ENCODE measurements around the gene KLHL25. TPM values are rescaled to one million over a fixed set of nuclear protein-coding genes. Genes with fewer than 3 reads are reported as not detected.
A peak's percentile ranks its signal among the peaks of the same experiment; 100 is the strongest.

KLHL25 gene
- total and polyA plus RNA-seq, 2 of the 13 experiments (the other 11 are each of a cell fraction or from before 2014, with no cell fraction given) = 3.7 to 8.2 TPM

GRCh38 chr15:85781099-85781498 lies 13.6 kb downstream of the KLHL25 start (continued):
- TF ChIP-seq, protein P1, sequence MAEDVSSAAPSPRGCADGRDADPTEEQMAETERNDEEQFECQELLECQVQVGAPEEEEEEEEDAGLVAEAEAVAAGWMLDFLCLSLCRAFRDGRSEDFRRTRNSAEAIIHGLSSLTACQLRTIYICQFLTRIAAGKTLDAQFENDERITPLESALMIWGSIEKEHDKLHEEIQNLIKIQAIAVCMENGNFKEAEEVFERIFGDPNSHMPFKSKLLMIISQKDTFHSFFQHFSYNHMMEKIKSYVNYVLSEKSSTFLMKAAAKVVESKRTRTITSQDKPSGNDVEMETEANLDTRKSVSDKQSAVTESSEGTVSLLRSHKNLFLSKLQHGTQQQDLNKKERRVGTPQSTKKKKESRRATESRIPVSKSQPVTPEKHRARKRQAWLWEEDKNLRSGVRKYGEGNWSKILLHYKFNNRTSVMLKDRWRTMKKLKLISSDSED (CRISPR knock-in tag; IDR thresholded peaks at IDR 0.05) = no peak
- TF ChIP-seq RFX5 (IDR thresholded peaks at IDR 0.05; ENCODE audit: low read depth, low read length) (no peak), NFIB (CRISPR knock-in tag; IDR thresholded peaks at IDR 0.05; ENCODE audit: borderline replicate concordance) (no peak), ZNF703 (CRISPR knock-in tag; IDR thresholded peaks at IDR 0.05; ENCODE audit: borderline replicate concordance) (no peak), ZNF709 (CRISPR knock-in tag; IDR thresholded peaks at IDR 0.05) (no peak), GATAD2A (CRISPR knock-in tag; IDR thresholded peaks at IDR 0.05) (peak; percentile 78), DNMT1 (CRISPR knock-in tag; IDR thresholded peaks at IDR 0.05) (no peak), ZNF441 (CRISPR knock-in tag; IDR thresholded peaks at IDR 0.05; ENCODE audit: borderline replicate concordance) (no peak), ZNF33B (CRISPR knock-in tag; IDR thresholded peaks at IDR 0.05) (no peak), NRL (CRISPR knock-in tag; IDR thresholded peaks at IDR 0.05; ENCODE audit: borderline replicate concordance) (no peak), ZNF350 (CRISPR knock-in tag; IDR thresholded peaks at IDR 0.05; ENCODE audit: borderline replicate concordance, low read depth) (no peak), SAP130 (CRISPR knock-in tag; IDR thresholded peaks at IDR 0.05; ENCODE audit: low read depth) (peak; percentile 94), REL (CRISPR knock-in tag; conservative IDR thresholded peaks at IDR 0.05) (no peak), ZNF263 (CRISPR knock-in tag; IDR thresholded peaks at IDR 0.05) (no peak), HOMEZ (CRISPR knock-in tag; IDR thresholded peaks at IDR 0.05; ENCODE audit: low read depth) (peak; percentile 81; the same call in 1 of the 2 replicates), ZFP41 (CRISPR knock-in tag; IDR thresholded peaks at IDR 0.05; ENCODE audit: borderline replicate concordance) (no peak), AGO2 (optimal IDR thresholded peaks at IDR 0.05; ENCODE audit: low read depth, low read length) (no peak)
- TF ChIP-seq, protein P2, sequence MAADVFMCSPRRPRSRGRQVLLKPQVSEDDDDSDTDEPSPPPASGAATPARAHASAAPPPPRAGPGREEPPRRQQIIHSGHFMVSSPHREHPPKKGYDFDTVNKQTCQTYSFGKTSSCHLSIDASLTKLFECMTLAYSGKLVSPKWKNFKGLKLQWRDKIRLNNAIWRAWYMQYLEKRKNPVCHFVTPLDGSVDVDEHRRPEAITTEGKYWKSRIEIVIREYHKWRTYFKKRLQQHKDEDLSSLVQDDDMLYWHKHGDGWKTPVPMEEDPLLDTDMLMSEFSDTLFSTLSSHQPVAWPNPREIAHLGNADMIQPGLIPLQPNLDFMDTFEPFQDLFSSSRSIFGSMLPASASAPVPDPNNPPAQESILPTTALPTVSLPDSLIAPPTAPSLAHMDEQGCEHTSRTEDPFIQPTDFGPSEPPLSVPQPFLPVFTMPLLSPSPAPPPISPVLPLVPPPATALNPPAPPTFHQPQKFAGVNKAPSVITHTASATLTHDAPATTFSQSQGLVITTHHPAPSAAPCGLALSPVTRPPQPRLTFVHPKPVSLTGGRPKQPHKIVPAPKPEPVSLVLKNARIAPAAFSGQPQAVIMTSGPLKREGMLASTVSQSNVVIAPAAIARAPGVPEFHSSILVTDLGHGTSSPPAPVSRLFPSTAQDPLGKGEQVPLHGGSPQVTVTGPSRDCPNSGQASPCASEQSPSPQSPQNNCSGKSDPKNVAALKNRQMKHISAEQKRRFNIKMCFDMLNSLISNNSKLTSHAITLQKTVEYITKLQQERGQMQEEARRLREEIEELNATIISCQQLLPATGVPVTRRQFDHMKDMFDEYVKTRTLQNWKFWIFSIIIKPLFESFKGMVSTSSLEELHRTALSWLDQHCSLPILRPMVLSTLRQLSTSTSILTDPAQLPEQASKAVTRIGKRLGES (CRISPR knock-in tag; IDR thresholded peaks at IDR 0.05; ENCODE audit: borderline replicate concordance) = no peak
- TF ChIP-seq, protein P3, sequence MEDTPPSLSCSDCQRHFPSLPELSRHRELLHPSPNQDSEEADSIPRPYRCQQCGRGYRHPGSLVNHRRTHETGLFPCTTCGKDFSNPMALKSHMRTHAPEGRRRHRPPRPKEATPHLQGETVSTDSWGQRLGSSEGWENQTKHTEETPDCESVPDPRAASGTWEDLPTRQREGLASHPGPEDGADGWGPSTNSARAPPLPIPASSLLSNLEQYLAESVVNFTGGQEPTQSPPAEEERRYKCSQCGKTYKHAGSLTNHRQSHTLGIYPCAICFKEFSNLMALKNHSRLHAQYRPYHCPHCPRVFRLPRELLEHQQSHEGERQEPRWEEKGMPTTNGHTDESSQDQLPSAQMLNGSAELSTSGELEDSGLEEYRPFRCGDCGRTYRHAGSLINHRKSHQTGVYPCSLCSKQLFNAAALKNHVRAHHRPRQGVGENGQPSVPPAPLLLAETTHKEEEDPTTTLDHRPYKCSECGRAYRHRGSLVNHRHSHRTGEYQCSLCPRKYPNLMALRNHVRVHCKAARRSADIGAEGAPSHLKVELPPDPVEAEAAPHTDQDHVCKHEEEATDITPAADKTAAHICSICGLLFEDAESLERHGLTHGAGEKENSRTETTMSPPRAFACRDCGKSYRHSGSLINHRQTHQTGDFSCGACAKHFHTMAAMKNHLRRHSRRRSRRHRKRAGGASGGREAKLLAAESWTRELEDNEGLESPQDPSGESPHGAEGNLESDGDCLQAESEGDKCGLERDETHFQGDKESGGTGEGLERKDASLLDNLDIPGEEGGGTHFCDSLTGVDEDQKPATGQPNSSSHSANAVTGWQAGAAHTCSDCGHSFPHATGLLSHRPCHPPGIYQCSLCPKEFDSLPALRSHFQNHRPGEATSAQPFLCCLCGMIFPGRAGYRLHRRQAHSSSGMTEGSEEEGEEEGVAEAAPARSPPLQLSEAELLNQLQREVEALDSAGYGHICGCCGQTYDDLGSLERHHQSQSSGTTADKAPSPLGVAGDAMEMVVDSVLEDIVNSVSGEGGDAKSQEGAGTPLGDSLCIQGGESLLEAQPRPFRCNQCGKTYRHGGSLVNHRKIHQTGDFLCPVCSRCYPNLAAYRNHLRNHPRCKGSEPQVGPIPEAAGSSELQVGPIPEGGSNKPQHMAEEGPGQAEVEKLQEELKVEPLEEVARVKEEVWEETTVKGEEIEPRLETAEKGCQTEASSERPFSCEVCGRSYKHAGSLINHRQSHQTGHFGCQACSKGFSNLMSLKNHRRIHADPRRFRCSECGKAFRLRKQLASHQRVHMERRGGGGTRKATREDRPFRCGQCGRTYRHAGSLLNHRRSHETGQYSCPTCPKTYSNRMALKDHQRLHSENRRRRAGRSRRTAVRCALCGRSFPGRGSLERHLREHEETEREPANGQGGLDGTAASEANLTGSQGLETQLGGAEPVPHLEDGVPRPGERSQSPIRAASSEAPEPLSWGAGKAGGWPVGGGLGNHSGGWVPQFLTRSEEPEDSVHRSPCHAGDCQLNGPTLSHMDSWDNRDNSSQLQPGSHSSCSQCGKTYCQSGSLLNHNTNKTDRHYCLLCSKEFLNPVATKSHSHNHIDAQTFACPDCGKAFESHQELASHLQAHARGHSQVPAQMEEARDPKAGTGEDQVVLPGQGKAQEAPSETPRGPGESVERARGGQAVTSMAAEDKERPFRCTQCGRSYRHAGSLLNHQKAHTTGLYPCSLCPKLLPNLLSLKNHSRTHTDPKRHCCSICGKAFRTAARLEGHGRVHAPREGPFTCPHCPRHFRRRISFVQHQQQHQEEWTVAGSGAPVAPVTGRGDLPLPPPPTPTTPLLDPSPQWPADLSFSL (CRISPR knock-in tag; IDR thresholded peaks at IDR 0.05) = no peak

Data from HepG2 (cell line).